OCI-M1 (cell line): ENCODE measurements around the gene GSDMA.

Experiments used
- DNase-seq: peaks from one replicate; lab custom pipeline; 2025; lab: John Stamatoyannopoulos, UW

GSDMA gene

DNA sequence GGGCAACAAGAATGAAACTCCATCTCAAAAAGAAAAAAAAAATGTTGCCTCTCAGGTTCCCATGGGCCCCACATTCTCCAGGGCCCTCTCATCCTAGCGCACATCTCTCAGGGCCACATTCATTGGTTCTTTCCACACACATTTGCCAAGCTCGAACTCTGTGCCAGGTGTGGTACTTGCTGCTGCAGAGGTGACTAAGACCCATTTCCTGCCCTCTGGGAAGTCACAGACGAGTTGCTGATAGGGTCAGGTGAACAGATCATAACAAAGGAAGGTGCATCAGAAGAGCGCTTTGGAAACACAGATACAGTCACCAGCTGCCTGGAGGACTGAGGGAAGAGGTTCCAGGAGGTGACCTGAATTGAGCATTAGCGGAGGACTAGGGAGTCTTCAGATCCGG, 1.0 kb downstream of the GSDMA start:
- DNase-seq = no peak

DNA sequence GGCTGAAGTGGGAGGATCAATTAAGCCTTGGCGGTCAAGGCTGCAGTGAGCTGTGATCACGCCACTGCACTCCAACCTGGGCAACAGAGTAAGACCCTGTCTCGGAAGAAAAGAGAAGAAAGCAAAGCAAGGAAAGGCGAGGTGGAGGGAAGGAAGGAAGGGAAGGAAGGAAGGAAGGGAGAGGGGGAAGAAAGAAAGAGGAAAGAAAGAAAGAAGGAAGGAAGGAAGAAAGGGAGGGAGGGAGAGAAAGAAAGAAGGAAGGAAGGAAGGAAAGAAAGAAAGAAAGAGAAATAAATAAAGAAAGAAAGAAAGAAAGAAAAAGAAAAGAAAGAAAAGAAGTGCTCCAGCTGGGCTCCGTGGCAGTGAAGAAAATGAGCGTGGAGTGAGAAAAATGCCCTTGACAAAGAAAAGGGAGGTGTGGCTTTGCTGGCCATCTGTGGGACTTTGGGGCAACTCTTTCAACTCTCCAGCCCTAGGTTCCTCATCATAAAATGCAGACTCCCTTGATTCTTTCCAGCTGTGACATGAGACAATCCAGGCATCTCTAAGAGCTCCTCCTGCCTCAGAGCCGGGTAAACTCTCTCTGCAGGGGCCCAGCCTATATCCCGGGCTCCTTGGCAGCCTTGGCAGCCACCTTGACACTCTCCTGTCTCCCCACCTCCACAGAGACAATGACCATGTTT, 2.4 kb downstream of the GSDMA start:
- DNase-seq = no peak

DNA sequence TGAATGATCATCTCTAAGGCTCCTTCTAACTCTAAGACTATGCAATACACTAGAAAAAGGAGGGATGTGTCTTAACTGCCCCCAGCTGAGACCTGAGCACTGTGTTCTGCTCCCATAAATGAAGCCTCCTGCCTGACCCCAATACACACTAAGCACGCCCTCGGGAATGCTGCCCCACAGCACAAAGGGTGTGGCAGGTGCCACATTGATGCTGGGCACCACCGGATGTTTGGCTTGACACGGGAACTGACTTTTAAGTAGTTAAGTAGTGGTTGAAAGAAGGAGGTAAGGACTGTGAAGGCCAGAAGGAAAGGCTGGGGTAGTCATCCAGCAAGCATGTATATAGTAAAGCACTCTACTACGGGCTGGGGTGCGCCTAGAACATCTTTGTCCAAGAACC, 4.0 kb downstream of the GSDMA start:
- no peak for DNase-seq

DNA sequence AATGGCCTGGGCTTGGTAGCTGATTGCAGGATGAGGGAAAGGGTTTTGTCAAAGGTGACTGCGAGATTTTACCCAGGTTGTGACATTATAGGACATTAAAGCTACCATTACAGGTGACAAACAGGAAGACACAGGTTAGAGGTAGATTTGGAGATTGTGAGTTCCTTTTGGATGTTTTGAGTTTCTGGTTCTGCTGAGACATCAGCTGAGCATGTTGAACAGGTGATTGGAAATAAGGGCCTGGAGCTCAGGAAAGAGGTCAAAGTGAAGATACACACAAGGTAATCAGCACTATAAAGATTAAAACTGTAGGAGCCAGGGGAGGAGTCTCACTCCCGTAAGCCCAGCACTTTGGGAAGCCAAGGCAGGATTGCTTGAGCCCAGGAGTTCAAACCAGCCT, 6.0 kb downstream of the GSDMA start:
- no peak for DNase-seq

DNA sequence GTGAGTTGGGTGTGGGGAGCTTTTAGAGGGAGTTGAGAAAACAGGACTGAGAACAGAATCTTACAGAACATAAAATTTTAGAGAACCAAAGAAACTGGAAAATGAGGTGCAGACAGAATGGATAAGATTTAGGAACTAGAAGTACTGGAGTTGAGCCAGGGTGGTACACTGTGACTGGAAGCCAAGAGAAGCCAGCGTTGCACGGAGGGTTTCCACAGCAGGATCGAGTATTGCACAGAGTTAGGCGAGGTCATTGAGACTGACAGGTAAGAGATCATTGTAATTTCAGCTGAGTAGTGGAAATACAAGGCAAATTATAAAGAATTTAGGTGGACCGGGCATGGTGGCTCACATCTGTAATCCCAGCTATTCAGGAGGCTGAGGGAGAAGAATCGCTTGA, 6.6 kb downstream of the GSDMA start:
- DNase-seq = no peak

DNA sequence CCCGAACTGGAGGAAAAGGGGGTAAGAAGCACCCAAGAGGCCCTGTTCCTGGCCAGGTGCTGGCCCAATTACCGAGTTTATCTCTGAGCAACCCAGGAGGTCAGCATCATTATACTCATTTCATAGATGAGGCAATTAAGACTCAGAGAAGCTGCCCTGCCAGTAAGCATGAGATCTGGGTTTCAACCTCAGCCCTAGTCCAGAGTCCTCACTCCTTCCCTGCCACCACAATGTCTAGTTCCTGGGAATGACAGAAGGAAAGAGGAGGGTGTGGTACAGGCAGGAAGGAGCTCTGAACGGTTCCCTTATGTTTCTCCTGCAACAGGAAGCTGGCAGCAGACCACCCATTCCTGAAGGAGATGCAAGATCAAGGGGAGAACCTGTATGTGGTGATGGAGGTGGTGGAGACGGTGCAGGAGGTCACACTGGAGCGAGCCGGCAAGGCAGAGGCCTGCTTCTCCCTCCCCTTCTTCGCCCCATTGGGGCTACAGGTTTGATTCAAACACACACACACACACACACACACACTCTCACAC, 7.4 kb downstream of the GSDMA start:
- DNase-seq = no peak

DNA sequence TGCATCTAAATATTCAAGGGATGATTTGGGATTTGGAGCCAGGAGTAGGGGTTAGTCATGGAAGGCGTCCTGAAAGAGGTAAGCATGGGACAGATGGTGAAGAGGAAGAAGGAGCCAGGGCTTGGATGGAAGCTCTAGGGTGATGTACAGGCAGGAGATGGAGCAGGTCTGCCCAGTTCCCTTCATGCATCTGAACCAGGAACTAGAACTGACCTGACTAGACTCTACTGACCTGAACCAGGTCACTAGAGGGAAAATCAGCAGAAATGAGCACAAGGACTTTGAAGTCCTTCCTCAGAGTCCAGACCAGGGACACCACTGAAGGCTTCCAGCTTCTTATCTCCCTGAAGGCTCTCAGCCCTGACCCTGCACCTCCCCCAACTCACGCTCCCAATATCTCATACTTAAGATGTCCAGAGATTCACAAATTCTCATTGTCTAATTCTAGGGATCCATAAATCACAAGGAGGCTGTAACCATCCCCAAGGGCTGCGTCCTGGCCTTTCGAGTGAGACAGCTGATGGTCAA, 8.3 kb downstream of the GSDMA start:
- DNase-seq = peak; percentile 31

DNA sequence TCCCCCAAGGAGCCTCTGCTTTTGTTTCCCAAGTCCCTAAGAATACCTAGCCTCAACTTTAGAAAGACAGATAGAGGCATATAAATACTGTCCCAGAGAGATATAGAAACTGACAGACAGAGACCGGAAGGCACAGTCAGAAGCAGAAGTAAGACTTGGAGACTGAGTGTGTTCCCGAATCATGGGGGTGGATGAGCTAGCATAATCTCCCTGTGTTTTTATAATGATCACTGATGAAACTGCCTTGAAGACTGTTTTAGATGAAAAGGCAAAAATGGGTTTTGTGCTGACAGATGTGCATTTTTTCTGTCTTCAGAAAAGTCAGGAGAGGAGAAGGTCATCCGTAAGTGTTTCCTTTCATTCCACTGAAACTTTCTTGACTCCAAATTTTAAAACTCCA, 9.5 kb downstream of the GSDMA start:
- peak; percentile 78 for DNase-seq

DNA sequence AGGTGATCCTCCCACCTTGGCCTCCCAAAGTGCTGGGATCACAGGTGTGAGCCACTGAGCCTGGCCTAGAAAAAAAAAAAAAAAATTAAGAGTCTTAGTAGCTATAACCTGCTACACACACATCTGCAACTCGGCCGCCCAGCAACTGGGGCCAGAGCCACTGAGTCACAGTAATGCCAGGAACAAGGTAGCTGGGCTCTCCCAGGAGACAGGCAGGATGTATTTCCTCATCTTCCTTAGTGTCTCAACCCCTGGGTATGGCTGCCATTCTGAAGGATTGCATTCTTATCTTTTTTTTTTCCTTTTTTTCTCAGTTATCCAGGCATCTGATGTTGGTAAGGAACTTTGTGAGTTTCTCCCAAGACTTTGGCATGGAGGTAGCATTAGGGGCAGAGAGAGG, 10.7 kb downstream of the GSDMA start:
- no peak for DNase-seq

DNA sequence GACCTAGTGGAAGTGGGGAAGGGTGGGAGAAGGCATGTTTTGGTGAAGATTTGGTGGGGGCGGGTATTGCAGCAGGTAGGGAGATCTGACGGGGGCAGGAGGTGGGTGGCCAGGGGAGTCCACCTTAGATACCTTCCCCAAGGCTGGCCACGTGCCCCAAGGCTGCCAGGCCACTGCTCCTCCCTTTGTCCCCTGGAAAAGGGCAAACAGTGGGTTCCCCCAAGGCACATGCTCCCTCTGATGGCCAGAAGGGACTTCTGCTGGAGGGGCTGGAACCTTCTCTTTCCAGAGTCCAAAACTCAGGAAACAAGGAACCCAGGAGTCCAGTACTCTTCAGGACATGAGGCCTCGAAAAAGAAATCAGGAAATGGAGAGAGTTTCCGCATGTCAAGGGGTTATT, 11.6 kb downstream of the GSDMA start:
- no peak for DNase-seq

DNA sequence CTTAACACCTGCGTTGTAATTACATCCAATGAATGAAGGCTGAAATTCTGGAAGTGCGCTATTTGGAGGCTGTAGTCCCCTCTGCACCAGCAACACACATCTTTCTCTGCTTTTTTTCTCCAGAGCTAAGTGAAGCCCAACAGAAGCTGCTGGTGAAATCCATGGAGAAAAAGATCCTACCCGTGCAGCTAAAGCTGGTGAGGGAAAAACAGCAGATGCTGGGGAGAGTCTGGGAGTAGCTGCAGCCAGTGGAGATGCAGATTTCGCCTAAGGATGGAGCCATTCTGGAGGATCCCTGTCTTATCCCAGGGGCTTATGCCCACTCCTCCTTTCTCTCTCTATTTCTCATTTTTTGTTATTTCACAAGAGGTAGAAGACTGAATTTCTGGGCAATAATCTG, 13.0 kb downstream of the GSDMA start:
- DNase-seq = no peak

DNA sequence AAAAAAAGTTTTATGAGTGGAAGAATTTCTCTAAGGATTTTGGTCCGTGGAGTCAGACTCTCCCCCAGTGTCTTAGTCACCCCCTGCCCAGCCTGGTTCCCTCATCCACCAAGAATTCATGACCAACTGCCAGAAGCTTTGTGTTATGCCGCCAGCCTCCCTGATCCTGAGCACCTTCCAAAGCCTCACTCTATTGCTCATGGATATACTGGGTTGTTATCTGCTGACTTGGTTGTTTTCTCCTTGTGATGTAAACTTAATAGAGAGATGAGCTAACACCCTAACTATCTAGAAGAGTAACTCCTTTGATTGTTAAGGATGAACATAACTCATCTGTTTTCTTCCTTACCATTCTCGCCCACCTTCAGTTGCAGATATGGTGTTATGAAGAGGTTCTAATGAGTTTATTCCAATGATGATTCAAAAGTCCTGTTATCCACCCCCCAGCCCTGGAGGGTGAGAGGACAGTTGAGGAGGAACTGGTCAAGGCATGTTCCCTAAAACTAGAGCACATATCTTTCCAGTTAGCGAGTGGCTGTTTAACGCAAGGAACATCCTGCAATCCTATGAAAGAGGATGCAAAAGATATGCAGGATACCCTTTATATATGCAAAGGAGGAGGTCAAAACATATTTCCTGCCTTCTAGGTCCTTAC, 16.3 kb downstream of the GSDMA start:
- peak; percentile 40 for DNase-seq

DNA sequence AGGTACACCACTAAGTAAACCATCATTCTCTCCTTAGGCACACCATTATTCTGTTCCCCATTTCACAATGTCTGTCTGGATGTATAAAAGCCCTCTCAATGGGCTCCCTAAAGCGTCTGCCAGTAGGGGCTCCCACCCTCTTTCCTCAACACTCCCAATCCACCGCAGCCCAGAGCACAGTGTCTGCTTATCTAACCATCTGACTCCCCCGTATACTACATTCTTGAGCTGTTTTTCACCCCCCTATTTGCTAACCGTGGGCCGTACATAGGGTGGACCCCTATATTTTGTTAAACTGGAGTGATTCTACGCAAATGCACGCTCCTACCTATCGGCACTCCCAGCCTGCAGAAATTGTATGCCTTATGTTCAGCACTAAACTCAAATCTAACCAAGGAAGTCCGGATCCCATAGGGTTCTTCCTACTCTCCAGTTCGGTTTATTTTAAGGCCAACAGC, 17.1 kb downstream of the GSDMA start:
- peak; percentile 87 for DNase-seq

DNA sequence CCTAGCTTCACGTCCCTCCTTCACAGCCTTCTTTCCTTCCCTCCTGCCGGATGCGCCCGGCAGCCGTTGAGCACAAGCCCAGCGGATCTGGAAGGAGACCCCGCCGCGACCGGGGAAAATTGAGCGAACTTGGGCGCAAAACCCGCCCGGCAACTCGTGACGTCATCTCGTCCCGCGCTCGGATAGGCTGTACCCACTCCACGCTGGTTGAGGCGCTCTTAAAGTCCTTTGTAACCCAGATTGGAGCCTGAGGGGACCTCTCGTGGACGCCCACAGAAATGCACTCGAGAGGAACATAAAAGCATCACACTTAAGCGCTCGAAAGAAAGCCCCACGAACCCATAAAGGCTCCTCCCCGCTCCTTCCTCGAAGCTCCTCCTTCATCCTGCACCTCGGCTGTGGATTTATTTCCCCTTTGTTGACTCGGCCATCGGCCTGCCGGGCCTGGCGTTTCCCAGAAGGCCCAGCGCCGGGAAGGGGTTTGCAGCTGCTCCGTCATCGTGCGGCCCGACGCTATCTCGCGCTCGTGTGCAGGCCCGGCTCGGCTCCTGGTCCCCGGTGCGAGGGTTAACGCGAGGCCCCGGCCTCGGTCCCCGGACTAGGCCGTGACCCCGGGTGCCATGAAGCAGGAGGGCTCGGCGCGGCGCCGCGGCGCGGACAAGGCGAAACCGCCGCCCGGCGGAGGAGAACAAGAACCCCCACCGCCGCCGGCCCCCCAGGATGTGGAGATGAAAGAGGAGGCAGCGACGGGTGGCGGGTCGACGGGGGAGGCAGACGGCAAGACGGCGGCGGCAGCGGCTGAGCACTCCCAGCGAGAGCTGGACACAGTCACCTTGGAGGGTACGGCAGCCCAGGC, 17.8 kb downstream of the GSDMA start, which contains the start of gene PSMD3:
Gene PSMD3, plus strand, starts transcription at position 457 of the 856 bp plus-strand sequence. Its CDS starts 164 bp downstream, at position 621.
- peak; percentile 99 for DNase-seq

DNA sequence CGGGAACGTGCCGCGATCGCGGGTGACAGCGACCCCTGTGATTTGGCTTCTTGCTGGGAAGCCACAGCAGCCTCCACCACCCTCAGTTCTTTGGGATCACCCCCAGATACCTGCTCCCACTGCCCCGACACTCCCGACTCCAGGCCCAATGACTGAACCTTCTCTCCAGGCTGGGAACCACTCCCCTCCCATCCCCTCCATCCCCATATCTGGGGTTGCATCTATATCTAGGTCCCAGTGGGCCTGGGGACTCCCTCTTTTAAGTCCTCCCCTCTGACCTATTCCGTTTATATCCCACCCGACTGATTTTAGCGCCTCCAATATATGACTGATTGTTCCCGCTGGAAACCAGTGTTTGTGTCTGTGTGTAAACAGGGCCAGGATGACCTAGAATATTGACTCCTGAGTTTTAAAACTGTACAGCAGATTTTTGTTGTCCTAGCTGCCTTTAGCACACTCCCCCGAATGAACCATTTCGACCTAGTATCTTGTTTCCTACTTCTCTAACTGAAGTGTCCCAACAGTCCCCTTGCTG, 18.5 kb downstream of the GSDMA start:
- DNase-seq = peak; percentile 40

DNA sequence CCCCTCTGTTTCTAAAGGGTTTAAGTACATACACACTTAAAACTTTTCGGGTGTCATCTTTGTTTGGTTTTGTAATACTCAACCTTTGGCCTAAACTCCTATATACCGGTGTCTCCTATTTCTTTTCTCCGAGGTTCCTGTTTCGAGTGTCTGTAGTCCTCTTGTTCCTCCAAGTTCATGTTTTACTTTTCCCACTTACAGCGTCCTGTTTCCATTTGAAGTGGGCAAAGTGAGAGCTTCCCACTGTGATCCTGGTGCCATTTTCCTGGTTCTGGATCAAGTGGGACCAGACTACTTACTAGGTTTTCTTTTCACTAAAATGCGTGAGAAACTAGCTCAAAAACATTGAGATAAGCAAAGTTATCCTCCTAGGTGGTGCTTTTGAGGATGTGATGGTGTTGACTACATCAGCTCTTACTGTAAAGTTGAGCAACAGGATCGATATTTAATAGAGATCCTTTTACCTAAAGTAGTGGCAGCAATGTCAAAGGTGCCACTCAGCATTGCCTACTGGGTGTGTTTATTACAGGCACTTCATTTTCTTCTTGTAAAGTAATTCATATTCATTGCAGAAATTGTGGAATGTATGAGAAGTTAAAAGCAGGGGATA, 19.1 kb downstream of the GSDMA start:
- no peak for DNase-seq

DNA sequence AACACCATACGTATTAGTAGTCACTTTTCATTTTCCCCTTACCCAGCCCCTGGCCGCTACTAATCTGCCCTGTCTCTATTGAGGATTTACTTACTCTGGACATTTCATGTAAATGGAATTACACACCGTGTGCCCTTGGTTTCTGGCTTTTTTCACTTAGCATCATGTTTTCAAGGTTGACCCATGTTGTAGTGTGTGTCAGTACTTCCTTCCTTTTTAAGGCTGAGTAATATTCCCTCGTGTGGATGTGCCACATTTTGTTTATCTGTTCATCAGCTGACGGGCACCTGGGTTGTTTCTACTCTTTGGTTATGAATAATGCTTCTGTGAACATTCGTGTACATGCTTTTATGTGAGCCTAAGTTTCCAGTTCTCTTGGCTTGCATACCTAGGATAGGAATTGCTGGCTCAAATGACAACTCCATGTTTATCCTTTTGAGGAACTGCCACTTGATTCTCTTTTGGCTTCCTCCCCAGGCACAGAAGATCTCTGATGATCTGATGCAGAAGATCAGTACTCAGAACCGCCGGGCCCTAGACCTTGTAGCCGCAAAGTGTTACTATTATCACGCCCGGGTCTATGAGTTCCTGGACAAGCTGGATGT, 25.5 kb downstream of the GSDMA start:
- no peak for DNase-seq

DNA sequence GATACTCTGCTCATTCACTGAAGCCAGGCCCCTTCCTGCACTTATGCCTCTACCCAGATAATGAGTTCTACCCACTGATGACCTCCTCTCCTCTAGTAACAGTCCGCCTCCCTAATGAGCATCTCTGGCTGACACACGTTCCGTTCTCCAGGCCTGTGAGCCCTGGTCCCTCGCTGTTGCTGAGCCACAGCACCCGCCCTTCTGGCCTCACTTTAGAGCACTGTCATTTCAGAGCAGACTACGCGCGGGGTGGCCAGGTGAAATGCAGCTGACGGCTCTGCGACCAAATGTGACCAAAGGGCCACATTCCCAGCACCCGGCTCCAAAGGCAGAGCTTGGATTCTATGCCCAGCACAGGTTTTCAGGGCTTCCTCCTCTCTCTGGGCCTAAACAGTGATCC, 31.6 kb downstream of the GSDMA start:
- no peak for DNase-seq

DNA sequence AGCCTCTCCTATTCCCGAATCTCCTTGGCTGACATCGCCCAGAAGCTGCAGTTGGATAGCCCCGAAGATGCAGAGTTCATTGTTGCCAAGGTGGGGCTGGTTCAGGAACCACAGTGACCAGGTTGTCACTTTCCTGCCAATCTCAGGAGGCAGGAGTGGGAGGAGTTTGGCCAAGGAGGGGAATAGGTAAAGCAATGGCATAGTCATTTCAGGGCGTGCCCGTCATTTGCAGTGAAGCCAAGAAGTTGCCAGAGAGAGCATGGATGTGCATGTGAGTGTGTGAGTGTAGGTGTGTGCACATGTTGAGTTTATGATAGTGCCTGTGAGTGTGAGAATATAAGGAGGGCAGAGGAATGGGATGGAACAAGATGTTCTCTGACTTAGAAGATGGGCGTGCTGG, 32.6 kb downstream of the GSDMA start:
- no peak for DNase-seq

DNA sequence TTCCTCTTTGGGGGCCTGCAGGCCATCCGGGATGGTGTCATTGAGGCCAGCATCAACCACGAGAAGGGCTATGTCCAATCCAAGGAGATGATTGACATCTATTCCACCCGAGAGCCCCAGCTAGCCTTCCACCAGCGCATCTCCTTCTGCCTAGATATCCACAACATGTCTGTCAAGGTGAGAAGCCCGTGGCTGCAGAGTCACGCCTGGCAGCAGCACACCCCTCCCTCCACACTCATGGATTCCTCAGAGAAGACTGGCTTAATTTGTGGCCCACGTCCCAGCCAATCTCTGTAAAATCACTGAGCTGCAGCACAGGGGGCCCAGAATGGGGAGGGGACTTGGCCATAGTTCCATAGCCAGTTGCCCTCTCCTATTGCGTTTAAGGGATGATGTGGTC, 33.4 kb downstream of the GSDMA start:
- DNase-seq = no peak

DNA sequence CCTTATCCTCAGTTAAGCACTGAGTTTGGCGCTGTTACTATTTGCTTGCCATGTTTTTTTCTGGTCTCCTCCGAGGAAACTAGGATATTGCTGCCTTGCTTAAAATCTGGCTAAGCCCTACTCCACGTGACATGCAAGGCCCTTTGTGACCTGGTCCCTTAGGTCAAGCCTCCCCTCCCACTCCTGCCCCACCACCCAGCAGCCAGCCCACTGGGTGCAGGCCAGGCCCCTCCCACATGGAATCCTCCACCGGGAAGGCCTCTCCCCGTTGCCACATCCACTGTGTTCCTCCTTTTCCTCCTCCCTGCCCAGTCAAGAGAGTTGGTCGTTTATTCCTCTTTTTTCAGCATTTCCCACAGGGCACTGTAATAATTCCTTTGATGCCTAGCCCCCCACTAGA, 34.0 kb downstream of the GSDMA start:
- no peak for DNase-seq
